Measurements from ENCODE around the gene VPS51. TPM values are rescaled to one million over a fixed set of nuclear protein-coding genes. Genes with fewer than 3 reads are reported as not detected.

VPS51 gene
- total RNA-seq, 1 donor from 2014 or later, result 203 TPM

DNA sequence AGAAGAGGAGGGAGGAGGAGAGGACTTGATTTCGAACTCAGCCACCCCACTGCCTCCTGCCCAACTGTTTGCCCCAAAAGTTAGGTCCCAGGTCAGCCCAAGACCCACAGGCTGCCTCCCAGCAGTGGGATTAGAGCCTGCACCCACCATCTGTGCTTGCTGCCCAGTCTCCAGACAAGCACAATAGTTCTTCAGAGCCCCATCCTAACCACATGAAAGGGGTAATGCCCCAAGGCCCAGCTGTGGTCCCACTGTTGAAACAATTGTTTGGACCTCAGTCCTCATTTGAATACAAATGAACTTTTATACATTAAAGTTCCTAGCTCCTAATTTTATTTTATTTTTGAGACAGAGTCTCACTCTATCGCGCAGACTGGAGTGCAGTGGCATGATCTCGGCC lies 5.4 kb upstream of the VPS51 start:
- Histone ChIP-seq H3K27me3 (ENCODE audit: control insufficient read depth, insufficient read depth, low read length) (no peaks in the 10 kb centered on the region), H3K36me3 (ENCODE audit: control insufficient read depth, insufficient read depth, low read length) (peaks cover 15% of the 10 kb centered on the region), H3K4me3 (ENCODE audit: low read depth, low read length) (no peak overlapping the region)
- no peak for DNase-seq (ENCODE audit: low read depth)
- no peak for FAIRE-seq
- no peak for TF ChIP-seq CTCF (IDR thresholded peaks at IDR 0.05; ENCODE audit: insufficient read depth, low read length, severe bottlenecking)

- Histone ChIP-seq H3K4me3 (ENCODE audit: low read depth, low read length) (peak overlapping the region; percentile 73), H3K36me3 (ENCODE audit: control insufficient read depth, insufficient read depth, low read length) (peaks cover 4% of the 10 kb centered on the region), H3K27me3 (ENCODE audit: control insufficient read depth, insufficient read depth, low read length) (no peaks in the 10 kb centered on the region)
- no peak for FAIRE-seq
- no peak for TF ChIP-seq CTCF (IDR thresholded peaks at IDR 0.05; ENCODE audit: insufficient read depth, low read length, severe bottlenecking)
- DNase-seq (ENCODE audit: low read depth), result no peak
Measured at GRCh38 chr11:65095427-65095826, 587 bp upstream of the VPS51 start.

DNA sequence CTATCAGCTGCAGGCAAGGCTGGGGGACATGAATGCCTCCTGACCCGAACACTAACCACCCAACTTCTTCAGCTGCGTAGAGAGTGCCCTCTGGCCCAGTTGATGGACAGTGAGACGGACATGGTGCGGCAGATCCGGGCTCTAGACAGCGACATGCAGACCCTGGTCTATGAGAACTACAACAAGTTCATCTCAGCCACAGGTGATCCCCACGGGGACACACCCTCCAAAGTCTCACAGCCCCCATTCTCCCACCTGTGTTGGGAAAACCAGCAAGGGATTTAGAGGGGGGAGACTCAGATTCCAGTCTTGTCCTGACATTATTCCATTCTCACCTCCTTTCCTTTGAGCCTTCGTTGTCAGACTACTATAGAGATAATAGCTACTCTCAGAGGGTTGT lies 912 bp downstream of the VPS51 start:
- Histone ChIP-seq H3K36me3 (ENCODE audit: control insufficient read depth, insufficient read depth, low read length) (peaks cover 4% of the 10 kb centered on the region), H3K4me3 (ENCODE audit: low read depth, low read length) (peak overlapping the region; percentile 73), H3K27me3 (ENCODE audit: control insufficient read depth, insufficient read depth, low read length) (no peaks in the 10 kb centered on the region)
- DNase-seq (ENCODE audit: low read depth) (no peak), FAIRE-seq (no peak)
- TF ChIP-seq CTCF (IDR thresholded peaks at IDR 0.05; ENCODE audit: insufficient read depth, low read length, severe bottlenecking), result no peak

DNA sequence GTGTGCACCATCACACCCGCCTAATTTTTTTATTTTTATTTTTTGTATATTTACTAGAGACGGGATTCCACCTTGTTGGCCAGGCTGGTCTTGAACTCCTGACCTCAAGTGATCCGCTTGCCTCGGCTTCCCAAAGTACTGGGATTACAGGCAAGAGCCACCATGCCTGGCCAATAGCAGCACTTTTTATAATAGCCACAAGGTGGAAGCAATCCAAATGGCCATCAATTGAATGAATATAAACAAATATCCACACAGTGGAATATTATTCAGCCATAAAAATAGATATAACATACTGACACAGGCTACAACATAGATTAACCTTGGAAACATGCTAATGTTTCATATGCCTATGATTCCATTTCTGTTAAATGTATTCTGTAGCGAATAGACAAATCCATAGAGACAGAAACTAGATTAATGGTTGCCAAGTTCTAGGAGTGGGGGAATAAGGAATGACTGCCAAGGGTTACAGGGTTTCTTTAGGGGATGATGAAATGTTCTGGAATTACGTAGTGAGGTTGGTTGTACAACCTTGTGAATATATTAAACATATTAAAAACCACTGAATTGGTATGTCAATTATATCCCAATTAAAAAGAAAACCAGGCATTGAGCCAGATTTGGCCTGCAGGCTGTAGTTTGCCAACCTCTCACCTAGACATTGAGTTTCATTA lies 4.8 kb downstream of the VPS51 start:
- FAIRE-seq, result no peak
- no peaks in the 10 kb centered on the region for H3K27me3 ChIP-seq (ENCODE audit: control insufficient read depth, insufficient read depth, low read length)
- peaks cover 4% of the 10 kb centered on the region for H3K36me3 ChIP-seq (ENCODE audit: control insufficient read depth, insufficient read depth, low read length)
- no peak for TF ChIP-seq CTCF (IDR thresholded peaks at IDR 0.05; ENCODE audit: insufficient read depth, low read length, severe bottlenecking)
- no peak overlapping the region for H3K4me3 ChIP-seq (ENCODE audit: low read depth, low read length)
- DNase-seq (ENCODE audit: low read depth), result no peak

DNA sequence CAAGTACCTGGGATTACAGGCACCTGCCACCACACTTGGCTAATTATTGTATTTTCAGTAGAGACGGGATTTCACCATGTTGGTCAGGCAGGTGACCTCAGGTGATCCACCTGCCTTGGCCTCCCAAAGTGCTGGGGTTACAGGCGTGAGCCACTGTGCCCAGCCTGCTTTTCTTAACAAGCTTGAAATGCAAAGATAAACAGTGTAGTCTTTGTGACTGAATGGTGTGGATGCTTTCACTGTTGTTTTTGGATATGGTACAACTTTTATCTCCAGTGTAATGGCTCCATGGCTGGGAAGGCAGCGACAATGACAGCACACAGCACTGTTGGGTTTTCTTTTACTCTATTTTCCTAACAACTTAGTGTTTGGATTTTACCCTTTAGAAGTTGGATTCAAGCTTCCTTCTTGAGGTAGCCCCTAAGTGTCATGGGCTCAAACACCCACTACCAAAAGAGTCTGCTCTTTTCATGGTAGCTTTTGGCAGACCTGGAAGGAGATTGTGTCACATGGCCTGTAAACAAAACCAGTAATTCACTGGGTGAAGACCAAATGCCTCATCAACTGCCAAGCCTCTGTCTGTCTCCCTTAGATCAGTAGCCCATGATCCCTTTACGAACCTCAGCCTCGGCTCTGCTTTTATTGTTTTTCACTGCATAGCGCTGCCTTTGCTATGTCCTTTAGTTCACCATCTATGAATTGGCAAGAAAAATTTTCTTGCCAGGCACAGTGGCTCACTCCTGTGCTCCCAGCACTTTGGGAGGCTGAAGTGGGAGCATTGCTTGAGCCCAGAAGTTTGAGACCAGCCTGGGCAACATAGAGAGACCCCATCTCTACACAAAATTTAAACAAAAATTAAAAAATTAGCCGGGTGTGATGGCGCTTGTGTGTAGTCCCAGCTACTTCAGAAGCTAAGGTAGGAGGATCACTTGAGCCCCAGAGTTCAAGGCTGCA lies 6.4 kb downstream of the VPS51 start:
- TF ChIP-seq CTCF (IDR thresholded peaks at IDR 0.05; ENCODE audit: insufficient read depth, low read length, severe bottlenecking), result no peak
- FAIRE-seq, result peak; percentile 47
- no peak for DNase-seq (ENCODE audit: low read depth)
- Histone ChIP-seq H3K4me3 (ENCODE audit: low read depth, low read length) (no peak overlapping the region), H3K27me3 (ENCODE audit: control insufficient read depth, insufficient read depth, low read length) (no peaks in the 10 kb centered on the region), H3K36me3 (ENCODE audit: control insufficient read depth, insufficient read depth, low read length) (peaks cover 4% of the 10 kb centered on the region)

Measured in bronchial epithelial cell (primary cell).